Fibroblast of lung (primary cell): ENCODE results near the gene IGFBP6. TPM values are rescaled to one million over a fixed set of nuclear protein-coding genes. Genes with fewer than 3 reads are reported as not detected.

Experiments used
- DNase-seq, 2 donors: peaks; one replicate each; pipeline versions ENCODE4 v3.0.0 to v3.0.0-alpha.2; 2010; ENCODE audit warnings: low read depth in 2 of 2
- H2AFZ ChIP-seq: 2 replicates; pipeline ENCODE4 v1.5.1; 2012; ENCODE audit warnings: low read length, control low read depth, inconsistent platforms
- H3K27ac ChIP-seq: 2 replicates; pipeline ENCODE4 v1.5.1; 2011; ENCODE audit warnings: low read length, control low read depth; ENCODE audit not compliant: insufficient read depth
- H3K27me3 ChIP-seq: 2 replicates; pipeline ENCODE4 v1.5.1; 2011; ENCODE audit warnings: mild to moderate bottlenecking, low read length; ENCODE audit not compliant: control insufficient read depth, insufficient read depth
- H3K36me3 ChIP-seq: 2 replicates; pipeline ENCODE4 v1.5.1; 2011; ENCODE audit warnings: low read length; ENCODE audit not compliant: control insufficient read depth, insufficient read depth
- H3K4me1 ChIP-seq: 2 replicates; pipeline ENCODE4 v1.5.1; 2011; ENCODE audit warnings: low read length; ENCODE audit not compliant: control insufficient read depth, insufficient read depth; ENCODE audit errors: extremely low read depth
- H3K4me2 ChIP-seq: 2 replicates; pipeline ENCODE4 v1.5.1; 2011; ENCODE audit warnings: low read length, control low read depth; ENCODE audit not compliant: insufficient read depth; ENCODE audit errors: extremely low read depth
- H3K4me3 ChIP-seq, 4 experiments: fragments of 200-600 bp in 1 of 4; sonication (generic) in 1 of 4; replicated peaks in 1 of 4; 2 replicates each; pipeline ENCODE4 v1.5.1; 2011 to 2016; ENCODE audit warnings: low read length in 4 of 4, low read depth in 3 of 4, mild to moderate bottlenecking in 3 of 4, control low read depth in 2 of 4, inconsistent platforms in 1 of 4, mixed read lengths in 1 of 4; ENCODE audit not compliant: insufficient read depth in 1 of 4; ENCODE audit errors: control extremely low read depth in 1 of 4
- H3K79me2 ChIP-seq: 2 replicates; pipeline ENCODE4 v1.5.1; 2012; ENCODE audit warnings: mild to moderate bottlenecking, low read length, inconsistent platforms; ENCODE audit not compliant: control insufficient read depth, insufficient read depth
- H3K9ac ChIP-seq: 2 replicates; pipeline ENCODE4 v1.5.1; 2011; ENCODE audit warnings: mild to moderate bottlenecking, low read length, control low read depth; ENCODE audit not compliant: insufficient read depth
- H3K9me3 ChIP-seq: 2 replicates; pipeline ENCODE4 v1.5.1; 2012; ENCODE audit warnings: low read depth, low read length; ENCODE audit not compliant: control insufficient read depth, insufficient read depth
- H4K20me1 ChIP-seq: 2 replicates; pipeline ENCODE4 v1.5.1; 2011; ENCODE audit warnings: low read length; ENCODE audit not compliant: control insufficient read depth, insufficient read depth; ENCODE audit errors: extremely low read depth
- EZH2 ChIP-seq: IDR thresholded peaks from 2 replicates; pipeline ENCODE4 v1.5.1; 2012; ENCODE audit warnings: low read length, control low read depth, mild to moderate bottlenecking; ENCODE audit errors: missing control alignments
- polyA plus RNA-seq, 2 donors: library from polyadenylated mRNA; depleted of rRNA in 1 of 2; stranded (reverse) in 1 of 2; unstranded in 1 of 2; fragments of >200 nt; gene quantifications; 2 replicates each; pipeline ENCODE4 v1.2.1, GENCODE V29; 2011 to 2012; ENCODE audit warnings: missing spikeins in 1 of 2
- total RNA-seq: library from RNA; depleted of rRNA; stranded (reverse); fragments of >200 nt; gene quantifications from 2 replicates; pipeline ENCODE4 v1.2.1, GENCODE V29; 2014
- TF ChIP-seq, protein P1 (sequence below), 2 donors: IDR thresholded peaks in 1 of 2; conservative IDR thresholded peaks in 1 of 2; 1 replicate in 1 of 2; 2 replicates in 1 of 2; pipeline ENCODE4 v1.5.1; 2011 to 2012; ENCODE audit warnings: low read length in 2 of 2, control low read depth in 1 of 2, inconsistent platforms in 1 of 2, low read depth in 1 of 2, mild to moderate bottlenecking in 1 of 2

The IGFBP6 gene
- total and polyA plus RNA-seq, 2 donors (not counting 1 experiment from before 2014, with no cell fraction given): 229 to 592 TPM

DNA sequence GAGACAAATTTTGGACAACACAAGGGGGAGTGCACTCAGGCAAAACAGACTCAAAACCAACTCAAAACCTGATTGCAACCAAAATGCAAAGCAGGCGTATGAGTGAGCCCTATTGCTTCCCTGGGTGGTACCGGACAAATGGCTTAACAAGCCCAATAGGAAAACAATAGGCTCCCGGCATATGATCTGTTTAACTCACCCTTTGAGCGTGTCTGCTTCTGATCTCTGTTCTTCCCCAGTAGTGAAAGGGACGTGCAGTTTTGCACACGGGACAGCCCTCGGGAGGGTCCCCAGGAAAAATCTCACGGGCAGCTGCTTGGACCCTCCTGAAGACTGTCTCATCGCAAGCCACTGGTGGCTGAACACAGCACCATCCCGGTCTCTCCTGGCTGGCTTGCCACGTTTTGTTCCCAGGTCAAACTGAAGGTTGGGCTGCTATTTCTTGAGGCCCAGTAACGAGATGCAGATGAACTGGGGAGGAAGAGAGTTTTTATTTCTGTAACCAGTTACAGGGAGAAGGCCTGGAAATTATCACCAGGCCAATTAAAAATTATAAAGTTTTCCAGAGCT is 15.8 kb downstream of the IGFBP6 start:
- DNase-seq: no peak
- H3K27ac ChIP-seq: no peak overlapping the region
- no peaks in the 10 kb centered on the region for H3K36me3 ChIP-seq
- H3K79me2 ChIP-seq: no peaks in the 10 kb centered on the region
- no peak overlapping the region for H3K4me2 ChIP-seq
- no peaks in the 10 kb centered on the region for H3K9me3 ChIP-seq
- no peak overlapping the region for H3K4me3 ChIP-seq
- H3K4me1 ChIP-seq: no peaks in the 10 kb centered on the region
- H3K27me3 ChIP-seq: no peaks in the 10 kb centered on the region
- H3K9ac ChIP-seq: no peak overlapping the region
- no peaks in the 10 kb centered on the region for H4K20me1 ChIP-seq
- TF ChIP-seq, protein P1, sequence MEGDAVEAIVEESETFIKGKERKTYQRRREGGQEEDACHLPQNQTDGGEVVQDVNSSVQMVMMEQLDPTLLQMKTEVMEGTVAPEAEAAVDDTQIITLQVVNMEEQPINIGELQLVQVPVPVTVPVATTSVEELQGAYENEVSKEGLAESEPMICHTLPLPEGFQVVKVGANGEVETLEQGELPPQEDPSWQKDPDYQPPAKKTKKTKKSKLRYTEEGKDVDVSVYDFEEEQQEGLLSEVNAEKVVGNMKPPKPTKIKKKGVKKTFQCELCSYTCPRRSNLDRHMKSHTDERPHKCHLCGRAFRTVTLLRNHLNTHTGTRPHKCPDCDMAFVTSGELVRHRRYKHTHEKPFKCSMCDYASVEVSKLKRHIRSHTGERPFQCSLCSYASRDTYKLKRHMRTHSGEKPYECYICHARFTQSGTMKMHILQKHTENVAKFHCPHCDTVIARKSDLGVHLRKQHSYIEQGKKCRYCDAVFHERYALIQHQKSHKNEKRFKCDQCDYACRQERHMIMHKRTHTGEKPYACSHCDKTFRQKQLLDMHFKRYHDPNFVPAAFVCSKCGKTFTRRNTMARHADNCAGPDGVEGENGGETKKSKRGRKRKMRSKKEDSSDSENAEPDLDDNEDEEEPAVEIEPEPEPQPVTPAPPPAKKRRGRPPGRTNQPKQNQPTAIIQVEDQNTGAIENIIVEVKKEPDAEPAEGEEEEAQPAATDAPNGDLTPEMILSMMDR (conservative IDR thresholded peaks at IDR 0.05 in 1 of 2, IDR thresholded peaks at IDR 0.05 in 1 of 2; ENCODE audit: low read depth in 1 of 2, low read length in 2 of 2): no peak
- no peak for TF ChIP-seq EZH2
- H2AFZ ChIP-seq: no peak overlapping the region

DNA sequence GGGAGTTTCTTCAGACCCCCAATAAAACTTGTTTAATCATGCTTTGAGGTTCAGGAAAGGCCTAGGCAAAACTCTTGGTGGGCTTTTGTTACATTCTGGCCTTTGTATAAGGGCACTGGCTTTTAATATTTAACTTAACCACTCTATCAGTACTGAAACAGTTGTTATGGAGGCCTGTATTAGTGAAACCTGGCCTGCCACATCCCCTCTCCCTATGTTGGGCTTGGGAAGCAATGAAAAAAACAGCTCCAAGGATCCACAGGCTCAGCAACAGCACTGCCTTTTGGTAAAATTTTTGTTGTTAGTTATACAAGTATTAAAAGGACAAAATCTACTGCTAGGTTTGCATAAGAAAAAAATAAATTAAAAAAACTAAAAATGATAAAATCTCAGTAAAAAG is 16.5 kb downstream of the IGFBP6 start:
- Histone ChIP-seq H3K4me3 (no peak overlapping the region), H3K27ac (no peak overlapping the region), H3K27me3 (no peaks in the 10 kb centered on the region), H2AFZ (no peak overlapping the region), H3K4me1 (no peaks in the 10 kb centered on the region), H3K9ac (no peak overlapping the region), H4K20me1 (no peaks in the 10 kb centered on the region), H3K9me3 (no peaks in the 10 kb centered on the region), H3K4me2 (no peak overlapping the region), H3K36me3 (no peaks in the 10 kb centered on the region), H3K79me2 (no peaks in the 10 kb centered on the region)
- DNase-seq: no peak
- TF ChIP-seq, protein P1 (conservative IDR thresholded peaks at IDR 0.05 in 1 of 2, IDR thresholded peaks at IDR 0.05 in 1 of 2; ENCODE audit: low read depth in 1 of 2, low read length in 2 of 2): no peak
- no peak for TF ChIP-seq EZH2

DNA sequence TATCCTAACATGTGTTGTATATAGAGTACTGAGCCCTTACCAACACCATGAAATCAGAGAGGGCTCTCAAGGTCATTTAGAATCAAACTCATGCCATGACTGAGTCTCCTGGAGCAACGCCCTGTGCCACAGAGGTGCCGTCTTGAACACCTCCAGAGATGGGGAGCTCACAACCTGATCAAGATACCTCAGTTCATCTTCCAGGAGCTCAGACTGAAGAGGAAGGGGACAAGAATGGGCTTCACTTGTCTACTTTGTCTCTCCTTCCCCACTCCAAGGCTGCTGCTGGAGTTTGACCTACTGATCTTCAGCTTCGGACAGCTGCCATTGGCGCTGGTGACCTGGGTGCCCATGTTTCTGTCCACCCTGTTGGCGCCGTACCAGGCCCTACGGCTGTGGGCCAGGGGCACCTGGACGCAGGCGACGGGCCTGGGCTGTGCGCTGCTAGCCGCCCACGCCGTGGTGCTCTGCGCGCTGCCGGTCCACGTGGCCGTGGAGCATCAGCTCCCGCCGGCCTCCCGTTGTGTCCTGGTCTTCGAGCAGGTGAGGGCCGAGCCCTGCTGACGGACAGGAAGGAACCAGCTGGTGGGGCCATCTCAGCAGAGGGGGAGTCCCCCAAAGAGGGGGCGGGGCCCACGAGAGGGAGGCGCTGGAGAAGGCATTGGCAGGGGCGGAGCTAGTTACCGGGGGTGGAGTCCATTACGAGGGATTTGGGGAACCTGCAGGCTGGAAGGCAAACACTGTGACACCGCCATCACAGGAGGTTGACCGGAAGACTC is 17.8 kb downstream of the IGFBP6 start:
- Histone ChIP-seq H2AFZ (no peak overlapping the region), H3K79me2 (no peaks in the 10 kb centered on the region), H3K36me3 (no peaks in the 10 kb centered on the region), H3K4me2 (no peak overlapping the region), H4K20me1 (no peaks in the 10 kb centered on the region), H3K27me3 (no peaks in the 10 kb centered on the region), H3K4me3 (no peak overlapping the region), H3K27ac (no peak overlapping the region), H3K9me3 (no peaks in the 10 kb centered on the region), H3K4me1 (no peaks in the 10 kb centered on the region), H3K9ac (no peak overlapping the region)
- no peak for DNase-seq
- TF ChIP-seq, protein P1 (conservative IDR thresholded peaks at IDR 0.05 in 1 of 2, IDR thresholded peaks at IDR 0.05 in 1 of 2; ENCODE audit: low read depth in 1 of 2, low read length in 2 of 2): no peak
- TF ChIP-seq EZH2: no peak
